ENCODE results near the gene TARDBP. TPM values are rescaled to one million over a fixed set of nuclear protein-coding genes. Genes with fewer than 3 reads are reported as not detected.

TARDBP gene
- total and polyA plus RNA-seq, 2 donors (not counting 1 experiment from before 2014, with no cell fraction given): 97.1 to 161 TPM

DNA sequence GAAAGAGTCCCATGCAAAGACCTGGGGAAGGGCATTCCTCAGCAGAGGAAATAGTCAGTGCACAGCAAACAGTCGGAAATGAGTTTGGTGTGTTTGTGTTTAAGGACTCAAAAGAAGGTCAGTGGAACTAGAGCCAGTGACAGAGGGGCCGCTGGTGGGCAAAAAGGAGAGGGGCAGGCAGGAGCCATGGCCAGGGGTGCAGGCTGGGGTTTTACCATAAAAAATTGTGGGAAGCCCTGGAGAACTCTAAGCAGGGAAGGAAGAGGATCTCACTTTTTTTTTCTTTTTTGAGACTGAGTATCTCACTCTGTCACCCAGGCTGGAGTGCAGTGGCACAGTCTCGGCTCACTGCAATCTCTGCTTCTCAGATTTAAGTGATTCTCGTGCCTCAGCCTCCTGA, 33.7 kb upstream of the TARDBP start:
- H3K36me3 ChIP-seq (ENCODE audit: control insufficient read depth, insufficient read depth, low read length): no peaks in the 10 kb centered on the region
- TF ChIP-seq, protein P1, sequence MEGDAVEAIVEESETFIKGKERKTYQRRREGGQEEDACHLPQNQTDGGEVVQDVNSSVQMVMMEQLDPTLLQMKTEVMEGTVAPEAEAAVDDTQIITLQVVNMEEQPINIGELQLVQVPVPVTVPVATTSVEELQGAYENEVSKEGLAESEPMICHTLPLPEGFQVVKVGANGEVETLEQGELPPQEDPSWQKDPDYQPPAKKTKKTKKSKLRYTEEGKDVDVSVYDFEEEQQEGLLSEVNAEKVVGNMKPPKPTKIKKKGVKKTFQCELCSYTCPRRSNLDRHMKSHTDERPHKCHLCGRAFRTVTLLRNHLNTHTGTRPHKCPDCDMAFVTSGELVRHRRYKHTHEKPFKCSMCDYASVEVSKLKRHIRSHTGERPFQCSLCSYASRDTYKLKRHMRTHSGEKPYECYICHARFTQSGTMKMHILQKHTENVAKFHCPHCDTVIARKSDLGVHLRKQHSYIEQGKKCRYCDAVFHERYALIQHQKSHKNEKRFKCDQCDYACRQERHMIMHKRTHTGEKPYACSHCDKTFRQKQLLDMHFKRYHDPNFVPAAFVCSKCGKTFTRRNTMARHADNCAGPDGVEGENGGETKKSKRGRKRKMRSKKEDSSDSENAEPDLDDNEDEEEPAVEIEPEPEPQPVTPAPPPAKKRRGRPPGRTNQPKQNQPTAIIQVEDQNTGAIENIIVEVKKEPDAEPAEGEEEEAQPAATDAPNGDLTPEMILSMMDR (conservative IDR thresholded peaks at IDR 0.05 in 1 of 2, IDR thresholded peaks at IDR 0.05 in 1 of 2; ENCODE audit: low read depth in 1 of 2, low read length in 2 of 2): no peak
- TF ChIP-seq EZH2 (IDR thresholded peaks at IDR 0.05; ENCODE audit: low read length, missing control alignments): no peak

DNA sequence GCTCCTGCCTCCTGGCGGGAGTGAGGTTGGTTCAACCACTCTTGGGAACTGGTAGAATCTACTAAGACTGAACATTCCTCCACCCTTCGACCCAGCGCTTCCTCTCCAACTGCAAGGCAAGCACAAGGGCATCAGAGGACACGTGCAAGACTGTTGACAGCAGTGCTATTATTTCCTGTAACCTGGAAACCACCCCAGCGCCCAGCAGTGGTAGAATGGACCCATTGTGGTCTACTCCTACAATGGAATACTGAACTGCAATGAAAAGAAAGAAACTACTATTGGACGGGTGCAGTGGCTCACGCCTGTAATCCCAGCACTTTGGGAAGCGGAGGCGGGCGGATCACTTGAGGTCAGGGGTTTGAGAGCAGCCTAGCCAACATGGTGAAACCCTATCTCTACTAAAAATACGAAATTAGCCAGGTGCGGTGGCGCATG, 33.0 kb upstream of the TARDBP start:
- Histone ChIP-seq H3K4me3 (replicated peaks in 1 of 4; ENCODE audit: control extremely low read depth in 1 of 4, insufficient read depth in 1 of 4, low read depth in 3 of 4, low read length in 4 of 4) (no peak overlapping the region), H3K4me2 (ENCODE audit: extremely low read depth, insufficient read depth, low read length) (no peak overlapping the region), H3K36me3 (ENCODE audit: control insufficient read depth, insufficient read depth, low read length) (no peaks in the 10 kb centered on the region), H3K9me3 (ENCODE audit: control insufficient read depth, insufficient read depth, low read depth, low read length) (no peaks in the 10 kb centered on the region), H3K79me2 (ENCODE audit: control insufficient read depth, insufficient read depth, low read length) (no peaks in the 10 kb centered on the region), H3K27ac (ENCODE audit: insufficient read depth, low read length) (no peak overlapping the region), H3K27me3 (ENCODE audit: control insufficient read depth, insufficient read depth, low read length) (no peaks in the 10 kb centered on the region), H4K20me1 (ENCODE audit: control insufficient read depth, extremely low read depth, insufficient read depth, low read length) (no peaks in the 10 kb centered on the region), H3K9ac (ENCODE audit: insufficient read depth, low read length) (no peak overlapping the region), H3K4me1 (ENCODE audit: control insufficient read depth, extremely low read depth, insufficient read depth, low read length) (no peaks in the 10 kb centered on the region), H2AFZ (ENCODE audit: low read length) (no peak overlapping the region)
- DNase-seq (ENCODE audit: low read depth in 2 of 2): peak in 1 of 2 donors; percentile 18
- TF ChIP-seq, protein P1 (conservative IDR thresholded peaks at IDR 0.05 in 1 of 2, IDR thresholded peaks at IDR 0.05 in 1 of 2; ENCODE audit: low read depth in 1 of 2, low read length in 2 of 2): no peak
- TF ChIP-seq EZH2 (IDR thresholded peaks at IDR 0.05; ENCODE audit: low read length, missing control alignments): no peak

More for the DNA sequence above, 33.7 kb upstream of the TARDBP start:
- no peaks in the 10 kb centered on the region for H3K79me2 ChIP-seq (ENCODE audit: control insufficient read depth, insufficient read depth, low read length)
- H3K9ac ChIP-seq (ENCODE audit: insufficient read depth, low read length): no peak overlapping the region
- H3K27me3 ChIP-seq (ENCODE audit: control insufficient read depth, insufficient read depth, low read length): no peaks in the 10 kb centered on the region
- no peaks in the 10 kb centered on the region for H4K20me1 ChIP-seq (ENCODE audit: control insufficient read depth, extremely low read depth, insufficient read depth, low read length)
- peaks cover 1% of the 10 kb centered on the region for H3K4me1 ChIP-seq (ENCODE audit: control insufficient read depth, extremely low read depth, insufficient read depth, low read length)
- H3K4me2 ChIP-seq (ENCODE audit: extremely low read depth, insufficient read depth, low read length): no peak overlapping the region
- no peak overlapping the region for H3K27ac ChIP-seq (ENCODE audit: insufficient read depth, low read length)
- H3K4me3 ChIP-seq (replicated peaks in 1 of 4; ENCODE audit: control extremely low read depth in 1 of 4, insufficient read depth in 1 of 4, low read depth in 3 of 4, low read length in 4 of 4): no peak overlapping the region
- H3K9me3 ChIP-seq (ENCODE audit: control insufficient read depth, insufficient read depth, low read depth, low read length): no peaks in the 10 kb centered on the region
- H2AFZ ChIP-seq (ENCODE audit: low read length): no peak overlapping the region
- no peak for DNase-seq (ENCODE audit: low read depth in 2 of 2)

- no peaks in the 10 kb centered on the region for H3K36me3 ChIP-seq (ENCODE audit: control insufficient read depth, insufficient read depth, low read length)
- H2AFZ ChIP-seq (ENCODE audit: low read length): no peak overlapping the region
- H3K4me2 ChIP-seq (ENCODE audit: extremely low read depth, insufficient read depth, low read length): peak overlapping the region; percentile 77
- no peaks in the 10 kb centered on the region for H3K4me1 ChIP-seq (ENCODE audit: control insufficient read depth, extremely low read depth, insufficient read depth, low read length)
- DNase-seq (ENCODE audit: low read depth in 2 of 2): peak; percentile 67 to 82
- H3K27me3 ChIP-seq (ENCODE audit: control insufficient read depth, insufficient read depth, low read length): no peaks in the 10 kb centered on the region
- no peaks in the 10 kb centered on the region for H4K20me1 ChIP-seq (ENCODE audit: control insufficient read depth, extremely low read depth, insufficient read depth, low read length)
- no peak overlapping the region for H3K9ac ChIP-seq (ENCODE audit: insufficient read depth, low read length)
- peak overlapping the region in 2 of 4 experiments; percentile 4 to 17 for H3K4me3 ChIP-seq (replicated peaks in 1 of 4; ENCODE audit: control extremely low read depth in 1 of 4, insufficient read depth in 1 of 4, low read depth in 3 of 4, low read length in 4 of 4)
- no peaks in the 10 kb centered on the region for H3K79me2 ChIP-seq (ENCODE audit: control insufficient read depth, insufficient read depth, low read length)
- no peaks in the 10 kb centered on the region for H3K9me3 ChIP-seq (ENCODE audit: control insufficient read depth, insufficient read depth, low read depth, low read length)
- H3K27ac ChIP-seq (ENCODE audit: insufficient read depth, low read length): no peak overlapping the region
- TF ChIP-seq, protein P1 (conservative IDR thresholded peaks at IDR 0.05 in 1 of 2, IDR thresholded peaks at IDR 0.05 in 1 of 2; ENCODE audit: low read depth in 1 of 2, low read length in 2 of 2): peak; percentile 29 to 34
- no peak for TF ChIP-seq EZH2 (IDR thresholded peaks at IDR 0.05; ENCODE audit: low read length, missing control alignments)
These were observed 32.3 kb upstream of the TARDBP start for GRCh38 chr1:10980094-10980577.

Measured in fibroblast of lung (primary cell).